Mesendoderm (in vitro differentiated cells): ENCODE results near the gene OR10A4.
"Not testable (repeated sequence)": the region's sequence is repeated elsewhere in the genome, so short reads cannot be mapped to it uniquely, and the experiment has no call there.

Experiments
- DNase-seq: peaks from one replicate; pipeline ENCODE4 v3.0.0; 2013
- H2AK5ac ChIP-seq: 2 replicates; pipeline ENCODE4 v1.6.1; 2013; ENCODE audit warnings: low read length, inconsistent platforms
- H2BK120ac ChIP-seq: 2 replicates; pipeline ENCODE4 v1.6.1; 2013; ENCODE audit warnings: low read depth, mild to moderate bottlenecking, low read length, moderate library complexity, mixed read lengths
- H2BK15ac ChIP-seq: replicated peaks from 2 replicates; pipeline ENCODE4 v1.6.1; 2013; ENCODE audit warnings: low read depth, mild to moderate bottlenecking, moderate library complexity
- H2BK5ac ChIP-seq: 2 replicates; pipeline ENCODE4 v1.6.1; 2013; ENCODE audit warnings: low read length, inconsistent platforms
- H3K18ac ChIP-seq: 2 replicates; pipeline ENCODE4 v1.6.1; 2013; ENCODE audit warnings: mild to moderate bottlenecking, low read length, mixed read lengths
- H3K23ac ChIP-seq: one replicate; pipeline ENCODE4 v1.6.1; 2013; ENCODE audit warnings: low read length
- H3K27ac ChIP-seq: 2 replicates; pipeline ENCODE4 v1.5.1; 2013; ENCODE audit warnings: low read depth, mild to moderate bottlenecking, inconsistent platforms, low read length, moderate library complexity
- H3K27me3 ChIP-seq: 2 replicates; pipeline ENCODE4 v1.6.1; 2013; ENCODE audit warnings: low read length, control low read depth, mild to moderate bottlenecking, inconsistent platforms; ENCODE audit not compliant: insufficient read depth, poor library complexity
- H3K36me3 ChIP-seq: 2 replicates; pipeline ENCODE4 v1.6.1; 2013; ENCODE audit warnings: low read length, inconsistent platforms; ENCODE audit not compliant: control insufficient read depth, insufficient read depth
- H3K4ac ChIP-seq: one replicate; pipeline ENCODE4 v1.6.1; 2013; ENCODE audit warnings: low read depth, mild to moderate bottlenecking, low read length, moderate library complexity
- H3K4me1 ChIP-seq: 2 replicates; pipeline ENCODE4 v1.6.1; 2013; ENCODE audit warnings: low read depth, low read length, inconsistent platforms; ENCODE audit not compliant: control insufficient read depth
- H3K4me2 ChIP-seq: 2 replicates; pipeline ENCODE4 v1.6.1; 2013; ENCODE audit warnings: low read length
- H3K4me3 ChIP-seq: 2 replicates; pipeline ENCODE4 v1.5.1; 2013; ENCODE audit warnings: mild to moderate bottlenecking, low read length
- H3K56ac ChIP-seq: one replicate; pipeline ENCODE4 v1.6.1; 2013; ENCODE audit warnings: low read length
- H3K79me1 ChIP-seq: 2 replicates; pipeline ENCODE4 v1.6.1; 2013; ENCODE audit warnings: low read length, inconsistent platforms
- H3K79me2 ChIP-seq: 2 replicates; pipeline ENCODE4 v1.6.1; 2013; ENCODE audit warnings: mild to moderate bottlenecking, low read length; ENCODE audit not compliant: control insufficient read depth, insufficient read depth
- H3K9ac ChIP-seq: 2 replicates; pipeline ENCODE4 v1.6.1; 2013; ENCODE audit warnings: low read length, inconsistent platforms
- H4K5ac ChIP-seq: one replicate; pipeline ENCODE4 v1.6.1; 2013; ENCODE audit warnings: low read length
- H4K8ac ChIP-seq: one replicate; pipeline ENCODE4 v1.6.1; 2013; ENCODE audit warnings: low read depth, mild to moderate bottlenecking, control low read depth, low read length, moderate library complexity
- WGBS: extraction: QIAGEN DNeasy Blood & Tissue Kit; methylation state at CpG from one replicate; pipeline ENCODE4 v1.1.7; 2013; ENCODE audit warnings: low lambda C conversion rate, missing lambda C conversion rate; ENCODE audit not compliant: insufficient coverage; ENCODE audit errors: extremely low coverage; 5-methylcytosine and 5-hydroxymethylcytosine counted together

OR10A4 gene

DNA sequence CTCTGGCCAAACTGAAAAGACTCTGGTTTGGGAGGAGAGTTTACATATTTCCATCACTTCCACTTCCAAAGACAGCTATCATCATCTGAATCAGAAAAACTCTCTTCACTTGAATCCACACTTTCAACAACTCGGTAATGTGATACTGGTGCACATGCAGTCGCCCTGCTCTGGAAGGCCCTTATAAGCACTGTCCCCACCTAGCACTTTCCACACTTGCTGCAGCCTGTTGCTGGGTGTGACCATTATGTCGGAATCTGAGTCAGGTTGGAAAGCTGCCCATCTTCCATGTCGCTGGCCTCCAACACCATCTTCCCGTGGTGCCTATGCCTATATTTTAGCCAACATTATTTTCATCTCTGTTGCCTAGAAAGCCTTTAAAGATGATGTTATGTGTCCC lies 32.1 kb upstream of the OR10A4 start:
- Histone ChIP-seq H3K4me1 (no peaks in the 10 kb centered on the region), H3K27me3 (no peaks in the 10 kb centered on the region), H3K27ac (no peak overlapping the region), H4K8ac (no peak overlapping the region), H3K4me2 (no peak overlapping the region), H3K4me3 (no peak overlapping the region), H3K9ac (no peak overlapping the region), H3K79me1 (no peaks in the 10 kb centered on the region), H3K56ac (no peak overlapping the region), H3K79me2 (no peaks in the 10 kb centered on the region), H4K5ac (no peak overlapping the region), H3K36me3 (no peaks in the 10 kb centered on the region), H2AK5ac (no peak overlapping the region), H2BK15ac (no peak overlapping the region), H3K18ac (no peak overlapping the region), H3K23ac (no peak overlapping the region), H2BK120ac (no peak overlapping the region), H2BK5ac (no peak overlapping the region), H3K4ac (no peak overlapping the region)
- no CpG with 5 or more reads among the region's 5 CpGs for WGBS
- no peak for DNase-seq

DNA sequence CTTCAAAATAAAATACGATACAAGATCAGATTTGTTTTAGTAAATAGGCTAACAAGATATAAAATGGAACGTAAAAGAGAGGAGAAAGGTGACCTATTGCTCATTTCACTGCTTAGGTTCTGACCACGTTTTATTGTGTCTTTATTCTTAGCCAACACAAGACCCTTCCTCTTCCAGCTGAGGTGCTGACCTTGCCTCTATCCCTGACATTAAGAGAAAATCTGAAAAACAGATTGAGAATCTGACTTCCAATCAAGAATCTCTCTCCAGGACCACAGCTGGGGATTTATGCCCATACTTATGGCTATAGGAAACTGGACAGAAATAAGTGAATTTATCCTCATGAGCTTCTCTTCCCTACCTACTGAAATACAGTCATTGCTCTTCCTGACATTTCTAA lies 31.0 kb upstream of the OR10A4 start, which contains the start of gene OR10A5:
Gene OR10A5, plus strand, starts transcription at position 301 of the 400 bp plus-strand sequence. Its CDS starts 0 bp downstream, at position 301.
- Histone ChIP-seq H3K27me3 (no peaks in the 10 kb centered on the region), H3K4me2 (no peak within 1 kb of the TSS), H2BK15ac (no peak within 1 kb of the TSS), H3K4me1 (no peaks in the 10 kb centered on the region), H3K36me3 (no peaks in the 10 kb centered on the region), H3K4me3 (no peak within 1 kb of the TSS), H3K79me2 (no peaks in the 10 kb centered on the region), H3K27ac (no peak within 1 kb of the TSS), H4K5ac (no peak within 1 kb of the TSS), H3K23ac (no peak within 1 kb of the TSS), H2BK120ac (no peak within 1 kb of the TSS), H3K18ac (no peak within 1 kb of the TSS), H3K4ac (no peak within 1 kb of the TSS), H3K9ac (no peak within 1 kb of the TSS), H2AK5ac (no peak within 1 kb of the TSS), H3K56ac (no peak within 1 kb of the TSS), H4K8ac (no peak within 1 kb of the TSS), H2BK5ac (no peak within 1 kb of the TSS), H3K79me1 (no peaks in the 10 kb centered on the region)
- no peak for DNase-seq
- WGBS: 100% methylated on average over 1 of the region's 3 CpGs

DNA sequence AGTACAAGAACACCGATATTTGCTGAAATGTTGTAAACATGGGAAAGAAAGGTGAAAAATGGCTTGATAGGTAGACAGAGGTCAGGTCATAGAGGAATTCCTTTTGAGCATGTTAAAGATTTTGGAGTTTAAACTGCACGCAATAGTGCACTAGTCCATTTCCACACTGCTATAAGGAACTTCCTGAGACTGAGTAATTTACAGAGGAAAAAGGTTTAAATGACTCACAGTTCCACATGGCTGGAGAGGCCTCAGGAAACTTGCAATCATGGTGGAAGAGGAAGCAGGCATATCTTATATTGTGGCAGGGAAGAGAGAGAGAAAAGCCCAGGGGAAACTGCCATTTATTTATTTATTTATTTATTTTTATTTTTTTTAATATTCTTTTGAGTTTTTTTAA lies 25.9 kb upstream of the OR10A4 start:
- Histone ChIP-seq H4K8ac (no peak overlapping the region), H3K23ac (no peak overlapping the region), H3K27me3 (no peaks in the 10 kb centered on the region), H3K79me2 (no peaks in the 10 kb centered on the region), H3K4me2 (no peak overlapping the region), H3K36me3 (no peaks in the 10 kb centered on the region), H3K18ac (no peak overlapping the region), H3K79me1 (no peaks in the 10 kb centered on the region), H3K56ac (no peak overlapping the region), H2AK5ac (no peak overlapping the region), H2BK15ac (no peak overlapping the region), H3K27ac (no peak overlapping the region), H3K4me3 (no peak overlapping the region), H2BK120ac (no peak overlapping the region), H2BK5ac (no peak overlapping the region), H3K9ac (no peak overlapping the region), H4K5ac (no peak overlapping the region), H3K4me1 (no peaks in the 10 kb centered on the region), H3K4ac (no peak overlapping the region)
- no peak for DNase-seq
- WGBS: no CpG with 5 or more reads among the region's 2 CpGs

DNA sequence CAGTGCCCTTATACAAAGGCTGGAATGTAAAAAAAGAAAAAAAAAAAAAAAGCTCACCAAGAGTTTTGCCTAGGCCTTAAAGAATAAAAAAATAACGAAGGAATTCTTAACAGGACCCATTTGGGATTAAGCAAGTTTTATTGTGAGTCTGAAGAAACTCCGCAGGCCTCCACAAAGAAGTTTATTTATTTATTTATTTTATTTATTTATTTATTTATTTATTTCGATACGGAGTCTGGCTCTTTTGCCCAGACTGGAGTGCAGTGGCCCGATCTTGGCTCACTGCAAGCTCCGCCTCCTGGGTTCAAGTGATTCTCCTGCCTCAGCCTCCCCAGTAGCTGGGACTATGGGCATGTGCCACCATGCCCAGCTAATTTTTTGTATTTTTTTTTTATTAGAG lies 21.6 kb upstream of the OR10A4 start:
- H4K8ac ChIP-seq, H3K4me1 ChIP-seq, H3K27ac ChIP-seq, H2AK5ac ChIP-seq, H3K23ac ChIP-seq, H4K5ac ChIP-seq, H3K56ac ChIP-seq, H3K36me3 ChIP-seq, H3K4ac ChIP-seq, H2BK15ac ChIP-seq, H2BK120ac ChIP-seq, H3K79me2 ChIP-seq, H3K4me3 ChIP-seq, H3K18ac ChIP-seq, H3K27me3 ChIP-seq, H3K9ac ChIP-seq, H2BK5ac ChIP-seq, H3K79me1 ChIP-seq, DNase-seq, H3K4me2 ChIP-seq: not testable (repeated sequence)
- no CpG with 5 or more reads among the region's 6 CpGs for WGBS

DNA sequence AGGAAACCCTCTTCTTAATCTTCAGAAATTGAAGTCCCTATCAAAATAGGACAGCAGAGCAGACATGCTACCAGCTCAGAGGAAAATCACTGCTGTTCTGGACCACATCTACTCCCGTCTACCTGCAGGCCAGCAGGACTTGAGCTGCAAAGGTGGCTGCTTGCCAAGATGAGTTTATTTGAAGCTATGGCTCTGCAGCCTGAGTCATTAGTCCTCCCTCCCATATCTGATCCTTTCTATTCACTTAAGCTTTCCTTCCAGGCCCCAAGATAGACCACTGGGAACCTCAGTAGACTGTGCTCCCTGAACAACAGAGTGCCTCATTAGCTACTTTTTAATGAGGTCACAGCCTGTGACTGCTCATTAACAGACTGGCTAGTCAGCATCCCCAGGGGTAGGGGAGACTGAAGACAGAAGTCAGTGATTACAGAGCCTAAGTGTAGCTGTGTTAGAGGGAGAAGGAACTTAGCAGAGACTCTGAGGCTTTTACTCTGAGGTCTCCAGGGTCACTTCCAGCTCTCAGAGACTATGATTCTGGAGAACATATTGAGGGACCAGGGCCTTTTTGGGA lies 20.4 kb upstream of the OR10A4 start:
- Histone ChIP-seq H4K5ac (no peak overlapping the region), H3K4me3 (no peak overlapping the region), H3K18ac (no peak overlapping the region), H3K56ac (no peak overlapping the region), H3K23ac (no peak overlapping the region), H3K79me1 (no peaks in the 10 kb centered on the region), H3K36me3 (no peaks in the 10 kb centered on the region), H3K9ac (no peak overlapping the region), H3K4ac (no peak overlapping the region), H4K8ac (no peak overlapping the region), H2BK5ac (no peak overlapping the region), H2BK15ac (no peak overlapping the region), H3K27ac (no peak overlapping the region), H2BK120ac (no peak overlapping the region), H3K79me2 (no peaks in the 10 kb centered on the region), H3K4me2 (no peak overlapping the region), H2AK5ac (no peak overlapping the region), H3K27me3 (no peaks in the 10 kb centered on the region), H3K4me1 (no peaks in the 10 kb centered on the region)
- no CpG with 5 or more reads among the region's 1 CpG for WGBS
- DNase-seq: peak; percentile 13

DNA sequence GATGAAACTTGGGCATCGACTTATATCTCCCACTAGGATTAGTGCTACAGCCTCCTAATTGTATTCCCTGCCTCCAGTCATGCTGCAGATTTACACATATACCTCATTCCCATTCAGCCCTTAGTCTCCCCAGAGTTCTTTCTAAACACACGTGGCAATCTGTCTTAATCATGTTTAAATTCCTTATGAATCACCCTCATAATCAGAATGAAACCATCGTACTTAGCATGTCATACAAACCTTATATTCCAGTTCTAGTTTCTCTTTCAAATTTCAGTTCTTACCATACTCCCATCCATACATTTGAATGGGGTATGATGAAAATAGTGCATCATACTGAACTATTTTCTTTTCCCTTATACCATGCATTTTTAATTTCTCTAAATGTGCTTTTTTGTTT lies 19.6 kb upstream of the OR10A4 start:
- H3K79me1 ChIP-seq: no peaks in the 10 kb centered on the region
- no CpG with 5 or more reads among the region's 3 CpGs for WGBS
- H3K36me3 ChIP-seq: no peaks in the 10 kb centered on the region
- H3K79me2 ChIP-seq: no peaks in the 10 kb centered on the region
- no peak overlapping the region for H3K18ac ChIP-seq
- no peak overlapping the region for H4K8ac ChIP-seq
- H3K4me2 ChIP-seq: no peak overlapping the region
- no peak overlapping the region for H3K27ac ChIP-seq
- no peak overlapping the region for H2AK5ac ChIP-seq
- no peak for DNase-seq
- no peak overlapping the region for H3K4ac ChIP-seq
- H3K9ac ChIP-seq: no peak overlapping the region
- no peaks in the 10 kb centered on the region for H3K27me3 ChIP-seq
- no peak overlapping the region for H2BK5ac ChIP-seq
- no peak overlapping the region for H2BK15ac ChIP-seq
- no peak overlapping the region for H2BK120ac ChIP-seq
- H4K5ac ChIP-seq: no peak overlapping the region
- no peaks in the 10 kb centered on the region for H3K4me1 ChIP-seq
- H3K23ac ChIP-seq: no peak overlapping the region
- H3K4me3 ChIP-seq: no peak overlapping the region
- H3K56ac ChIP-seq: no peak overlapping the region
